Adrenal gland (tissue), 5 donors: ENCODE measurements around the gene KATNB1.

Experiments used
- POLR2A ChIP-seq, 2 donors: fragments of 450-650 bp; IDR thresholded peaks; one replicate each; pipeline ENCODE4 v1.6.1; 2017; ENCODE audit warnings: antibody characterized with exemption in 2 of 2, mild to moderate bottlenecking in 2 of 2, moderate library complexity in 1 of 2
- TF ChIP-seq, protein P1 (sequence below), 6 experiments: fragments of 450-650 bp in 4 of 6; fragments of 200-600 bp in 2 of 6; sonication (generic) in 1 of 6; IDR thresholded peaks; 1 replicate in 5 of 6; 2 replicates in 1 of 6; pipeline versions ENCODE4 v1.5.1 to v1.8.0; 2016 to 2021; ENCODE audit warnings: antibody characterized with exemption in 6 of 6, mild to moderate bottlenecking in 2 of 6, moderate library complexity in 1 of 6
- donor health status: DM: no; HTN: no; CAD: no.

- TF ChIP-seq, protein P1, sequence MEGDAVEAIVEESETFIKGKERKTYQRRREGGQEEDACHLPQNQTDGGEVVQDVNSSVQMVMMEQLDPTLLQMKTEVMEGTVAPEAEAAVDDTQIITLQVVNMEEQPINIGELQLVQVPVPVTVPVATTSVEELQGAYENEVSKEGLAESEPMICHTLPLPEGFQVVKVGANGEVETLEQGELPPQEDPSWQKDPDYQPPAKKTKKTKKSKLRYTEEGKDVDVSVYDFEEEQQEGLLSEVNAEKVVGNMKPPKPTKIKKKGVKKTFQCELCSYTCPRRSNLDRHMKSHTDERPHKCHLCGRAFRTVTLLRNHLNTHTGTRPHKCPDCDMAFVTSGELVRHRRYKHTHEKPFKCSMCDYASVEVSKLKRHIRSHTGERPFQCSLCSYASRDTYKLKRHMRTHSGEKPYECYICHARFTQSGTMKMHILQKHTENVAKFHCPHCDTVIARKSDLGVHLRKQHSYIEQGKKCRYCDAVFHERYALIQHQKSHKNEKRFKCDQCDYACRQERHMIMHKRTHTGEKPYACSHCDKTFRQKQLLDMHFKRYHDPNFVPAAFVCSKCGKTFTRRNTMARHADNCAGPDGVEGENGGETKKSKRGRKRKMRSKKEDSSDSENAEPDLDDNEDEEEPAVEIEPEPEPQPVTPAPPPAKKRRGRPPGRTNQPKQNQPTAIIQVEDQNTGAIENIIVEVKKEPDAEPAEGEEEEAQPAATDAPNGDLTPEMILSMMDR (IDR thresholded peaks at IDR 0.05): no peak
- TF ChIP-seq POLR2A (IDR thresholded peaks at IDR 0.05): no peak
Observed at GRCh38 chr16:57753448-57754353, 18.1 kb downstream of the KATNB1 start.
